ENCODE results near the gene TSPAN13. TPM values are rescaled to one million over a fixed set of nuclear protein-coding genes. Genes with fewer than 3 reads are reported as not detected.

The TSPAN13 gene
- total RNA-seq, 6 donors from 2014 or later, result 16.8 to 178 (median 139) TPM

DNA sequence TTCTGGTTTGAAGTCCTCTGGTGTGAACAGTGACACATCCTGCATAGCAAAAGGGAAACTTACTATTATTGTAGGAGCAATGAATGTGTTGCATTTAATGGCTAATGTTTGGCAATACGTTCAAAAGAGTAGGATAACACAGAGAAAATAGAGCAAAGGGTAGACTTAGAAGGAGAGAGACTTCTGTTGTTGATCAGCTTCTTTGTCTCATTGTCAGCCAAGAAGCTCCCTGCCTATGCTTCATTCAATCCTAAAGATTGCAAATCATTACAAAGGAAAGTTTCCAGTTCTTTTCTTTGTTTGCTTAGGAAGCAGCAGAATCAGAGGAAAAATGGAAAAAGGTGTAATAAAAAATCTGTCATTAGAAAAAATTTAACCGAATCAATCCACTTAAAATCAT, 7.9 kb upstream of the TSPAN13 start:
- H3K27ac ChIP-seq, result no peak overlapping the region
- H3K9me3 ChIP-seq, result no peaks in the 10 kb centered on the region
- no peak overlapping the region for H3K4me3 ChIP-seq
- 58 to 69% methylated on average over 2 of the region's 2 CpGs for WGBS, 2 donors
- TF ChIP-seq, protein P1, sequence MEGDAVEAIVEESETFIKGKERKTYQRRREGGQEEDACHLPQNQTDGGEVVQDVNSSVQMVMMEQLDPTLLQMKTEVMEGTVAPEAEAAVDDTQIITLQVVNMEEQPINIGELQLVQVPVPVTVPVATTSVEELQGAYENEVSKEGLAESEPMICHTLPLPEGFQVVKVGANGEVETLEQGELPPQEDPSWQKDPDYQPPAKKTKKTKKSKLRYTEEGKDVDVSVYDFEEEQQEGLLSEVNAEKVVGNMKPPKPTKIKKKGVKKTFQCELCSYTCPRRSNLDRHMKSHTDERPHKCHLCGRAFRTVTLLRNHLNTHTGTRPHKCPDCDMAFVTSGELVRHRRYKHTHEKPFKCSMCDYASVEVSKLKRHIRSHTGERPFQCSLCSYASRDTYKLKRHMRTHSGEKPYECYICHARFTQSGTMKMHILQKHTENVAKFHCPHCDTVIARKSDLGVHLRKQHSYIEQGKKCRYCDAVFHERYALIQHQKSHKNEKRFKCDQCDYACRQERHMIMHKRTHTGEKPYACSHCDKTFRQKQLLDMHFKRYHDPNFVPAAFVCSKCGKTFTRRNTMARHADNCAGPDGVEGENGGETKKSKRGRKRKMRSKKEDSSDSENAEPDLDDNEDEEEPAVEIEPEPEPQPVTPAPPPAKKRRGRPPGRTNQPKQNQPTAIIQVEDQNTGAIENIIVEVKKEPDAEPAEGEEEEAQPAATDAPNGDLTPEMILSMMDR (IDR thresholded peaks at IDR 0.05), result no peak
- TF ChIP-seq POLR2A (IDR thresholded peaks at IDR 0.05), result no peak
- TF ChIP-seq POLR2AphosphoS5 (IDR thresholded peaks at IDR 0.05), result no peak
- DNase-seq, result no peak
- no peaks in the 10 kb centered on the region for H3K36me3 ChIP-seq
- peaks cover 0 to 7% (median 4%) of the 10 kb centered on the region in 4 donors for H3K4me1 ChIP-seq
- no peaks in the 10 kb centered on the region for H3K27me3 ChIP-seq
- ATAC-seq (ENCODE audit: low FRiP score in 2 of 2), result no peak

DNA sequence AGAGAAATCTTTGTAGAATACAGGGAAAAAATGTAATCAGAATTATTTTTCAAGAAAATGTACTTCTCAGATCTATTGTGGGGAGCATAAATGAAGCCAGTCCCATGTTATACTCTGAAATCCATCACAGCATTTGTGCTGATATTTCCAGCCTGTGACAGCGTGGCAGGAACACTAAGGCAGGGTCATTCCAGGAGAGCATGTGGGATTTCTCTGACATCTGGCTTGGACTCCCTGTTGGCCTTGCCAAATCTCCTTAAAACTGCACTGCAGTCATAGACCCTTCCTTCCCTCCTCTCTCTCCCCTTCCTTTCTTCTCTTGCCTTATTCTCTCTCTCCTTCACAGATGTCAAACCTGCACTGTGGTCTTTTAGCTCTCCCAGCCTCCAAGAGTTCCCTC, 6.5 kb upstream of the TSPAN13 start:
- Histone ChIP-seq H3K27ac (no peak overlapping the region), H3K4me1 (peaks cover 0 to 6% (median 4%) of the 10 kb centered on the region in 4 donors), H3K27me3 (no peaks in the 10 kb centered on the region), H3K9me3 (no peaks in the 10 kb centered on the region), H3K4me3 (no peak overlapping the region), H3K36me3 (no peaks in the 10 kb centered on the region)
- DNase-seq, result no peak
- 53 to 84% methylated on average over 1 of the region's 1 CpG for WGBS, 2 donors
- no peak for ATAC-seq (ENCODE audit: low FRiP score in 2 of 2)
- no peak for TF ChIP-seq POLR2A (IDR thresholded peaks at IDR 0.05)
- TF ChIP-seq POLR2AphosphoS5 (IDR thresholded peaks at IDR 0.05), result peak in 1 of 2 donors; percentile 50

DNA sequence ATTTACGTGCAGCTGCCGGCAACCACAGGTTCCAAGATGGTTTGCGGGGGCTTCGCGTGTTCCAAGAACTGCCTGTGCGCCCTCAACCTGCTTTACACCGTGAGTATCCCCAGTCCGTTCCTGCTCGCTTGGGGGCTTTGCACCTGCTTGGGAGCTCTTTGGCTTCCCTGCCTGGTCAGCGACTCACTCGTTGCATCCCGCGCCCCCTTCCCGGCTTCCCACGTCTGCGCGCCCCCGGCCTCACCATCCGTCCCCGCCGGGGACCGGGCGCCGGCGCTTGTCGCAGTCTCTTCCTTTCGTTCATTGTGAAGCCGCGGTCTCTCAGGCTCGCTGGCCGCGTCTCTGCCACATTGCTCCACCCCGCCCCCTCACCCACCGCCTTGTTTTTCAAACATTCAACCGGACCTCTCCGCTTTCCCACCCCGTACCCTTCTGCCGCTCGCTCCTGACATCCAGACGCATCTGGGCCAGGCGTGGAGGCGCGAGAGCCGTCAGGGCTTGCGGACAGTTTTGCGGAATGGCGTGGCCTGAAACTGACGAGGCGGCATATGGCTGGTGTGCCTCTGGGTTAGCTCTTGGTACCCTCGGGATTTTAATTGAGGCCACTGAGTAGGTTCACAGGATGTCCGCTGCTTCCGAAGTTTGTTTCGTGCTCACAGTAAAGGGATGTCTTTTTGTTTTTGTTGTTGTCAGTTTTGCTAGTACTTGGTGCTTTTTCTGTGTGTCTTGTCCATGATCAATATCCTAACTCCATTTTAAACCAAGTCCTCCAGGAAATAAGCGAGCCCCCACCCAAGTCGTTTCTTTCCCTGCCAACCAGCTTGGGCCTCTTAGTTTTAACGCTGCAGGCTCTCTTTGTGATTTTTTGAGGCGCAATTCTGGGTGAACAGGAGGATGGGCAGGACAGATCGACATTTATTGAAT, 639 bp downstream of the TSPAN13 start:
- Histone ChIP-seq H3K27me3 (no peaks in the 10 kb centered on the region), H3K36me3 (no peaks in the 10 kb centered on the region), H3K4me1 (peaks cover 0 to 23% (median 4%) of the 10 kb centered on the region in 4 donors), H3K4me3 (peak overlapping the region; percentile 61 to 87 (median 74)), H3K27ac (peak overlapping the region; percentile 70 to 83 (median 78)), H3K9me3 (no peaks in the 10 kb centered on the region)
- DNase-seq (peak; percentile 44 to 88), ATAC-seq (ENCODE audit: low FRiP score in 2 of 2) (peak; percentile 31 to 60)
- WGBS, 2 donors, result 4% methylated on average over 39 to 58 of the region's 58 CpGs
- TF ChIP-seq POLR2AphosphoS5 (IDR thresholded peaks at IDR 0.05) (no peak), POLR2A (IDR thresholded peaks at IDR 0.05) (no peak), EP300 (IDR thresholded peaks at IDR 0.05) (no peak)
- TF ChIP-seq, protein P1 (IDR thresholded peaks at IDR 0.05), result no peak

DNA sequence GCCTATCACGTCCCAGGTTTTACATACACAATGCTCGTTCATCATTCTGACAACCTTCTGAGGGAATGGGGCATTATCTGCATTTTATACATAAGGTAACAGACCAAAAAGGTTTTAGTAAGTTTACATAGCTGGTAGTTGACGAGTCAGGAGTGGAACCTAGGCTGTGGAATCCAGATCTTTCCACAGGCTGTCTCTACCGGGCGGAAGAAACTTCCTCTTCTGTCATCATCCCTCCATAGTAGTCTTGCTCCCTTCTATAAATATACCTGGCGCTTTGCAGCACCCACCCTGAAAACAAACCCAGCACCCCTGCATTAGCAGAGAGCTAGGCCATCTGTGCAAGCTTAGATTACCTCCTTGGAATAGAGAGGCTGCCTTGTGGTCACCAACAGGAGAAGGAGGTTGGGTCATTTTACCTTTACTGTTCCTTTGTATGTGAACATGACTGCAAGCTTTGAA, 1.3 kb downstream of the TSPAN13 start:
- WGBS, 2 donors, result 19 to 28% methylated on average over 6 of the region's 6 CpGs
- TF ChIP-seq POLR2A (IDR thresholded peaks at IDR 0.05) (no peak), POLR2AphosphoS5 (IDR thresholded peaks at IDR 0.05) (no peak), EP300 (IDR thresholded peaks at IDR 0.05) (no peak)
- TF ChIP-seq, protein P1 (IDR thresholded peaks at IDR 0.05), result no peak
- no peaks in the 10 kb centered on the region for H3K36me3 ChIP-seq
- ATAC-seq (ENCODE audit: low FRiP score in 2 of 2) (peak in 1 of 2 donors; percentile 5), DNase-seq (no peak)
- H3K9me3 ChIP-seq, result no peaks in the 10 kb centered on the region
- H3K27ac ChIP-seq, result peak overlapping the region; percentile 70 to 83 (median 78)
- H3K27me3 ChIP-seq, result no peaks in the 10 kb centered on the region
- H3K4me3 ChIP-seq, result peak overlapping the region; percentile 11 to 87 (median 70)
- H3K4me1 ChIP-seq, result peaks cover 0 to 23% (median 4%) of the 10 kb centered on the region in 4 donors

DNA sequence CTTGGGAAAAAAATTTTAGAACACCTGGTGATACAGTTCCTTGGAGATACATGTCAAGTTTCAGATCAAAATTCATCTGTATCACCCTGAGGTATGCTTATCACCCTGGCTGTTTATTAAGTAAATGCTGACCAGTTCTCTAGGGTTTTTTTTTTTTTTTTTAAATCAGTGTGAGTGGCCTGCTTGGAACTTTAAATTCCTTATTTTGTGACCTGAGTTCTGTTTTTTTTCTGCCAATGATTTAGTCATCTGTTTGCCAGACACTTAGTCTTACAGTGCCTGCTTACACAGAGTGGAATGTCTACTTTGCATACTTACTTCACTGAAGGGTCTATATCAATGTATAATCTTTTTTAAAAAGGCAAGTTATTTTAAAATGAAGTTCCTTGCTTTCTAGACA, 1.8 kb downstream of the TSPAN13 start:
- no peak for DNase-seq
- peak; percentile 43 to 79 for ATAC-seq (ENCODE audit: low FRiP score in 2 of 2)
- Histone ChIP-seq H3K4me1 (peaks cover 0 to 23% (median 4%) of the 10 kb centered on the region in 4 donors), H3K27ac (peak overlapping the region in 3 of 4 donors; percentile 77 to 83 (median 78)), H3K27me3 (no peaks in the 10 kb centered on the region), H3K4me3 (peak overlapping the region in 3 of 4 donors; percentile 61 to 87 (median 80)), H3K36me3 (no peaks in the 10 kb centered on the region), H3K9me3 (no peaks in the 10 kb centered on the region)
- TF ChIP-seq POLR2A (IDR thresholded peaks at IDR 0.05) (no peak), EP300 (IDR thresholded peaks at IDR 0.05) (peak in 1 of 4 donors; percentile 22)
